Breast epithelium (tissue), 3 donors: ENCODE measurements around the gene MAPKAPK3.

Experiments used
- CTCF ChIP-seq, 3 donors: fragments of 450-650 bp; IDR thresholded peaks; one replicate each; pipeline ENCODE4 v1.5.1; 2016 to 2017; ENCODE audit warnings: antibody characterized with exemption in 3 of 3, mild to moderate bottlenecking in 3 of 3, moderate library complexity in 3 of 3
- POLR2AphosphoS5 ChIP-seq, 3 donors: sonication (generic); formaldehyde crosslinking; IDR thresholded peaks; one replicate each; pipeline ENCODE4 v1.6.1; 2017; ENCODE audit warnings: antibody characterized with exemption in 3 of 3

- TF ChIP-seq POLR2AphosphoS5 (IDR thresholded peaks at IDR 0.05) = no peak
- TF ChIP-seq CTCF (IDR thresholded peaks at IDR 0.05) = no peak
Observed at GRCh38 chr3:50574444-50574831, 42.5 kb upstream of the MAPKAPK3 start.
